Loucy (cell line): ENCODE results near the gene TBC1D1.

Experiments
- EZH2phosphoT487 ChIP-seq: fragments of 200-600 bp; IDR thresholded peaks from 2 replicates; pipeline ENCODE4 v1.6.1; 2018; ENCODE audit warnings: antibody characterized with exemption, mild to moderate bottlenecking, moderate library complexity, borderline replicate concordance
- TF ChIP-seq, protein P1 (sequence below): fragments of 200-600 bp; sonication (generic); conservative IDR thresholded peaks from 2 replicates; pipeline ENCODE4 v1.5.1; 2014; ENCODE audit warnings: mild to moderate bottlenecking, antibody characterized with exemption, low read length

DNA sequence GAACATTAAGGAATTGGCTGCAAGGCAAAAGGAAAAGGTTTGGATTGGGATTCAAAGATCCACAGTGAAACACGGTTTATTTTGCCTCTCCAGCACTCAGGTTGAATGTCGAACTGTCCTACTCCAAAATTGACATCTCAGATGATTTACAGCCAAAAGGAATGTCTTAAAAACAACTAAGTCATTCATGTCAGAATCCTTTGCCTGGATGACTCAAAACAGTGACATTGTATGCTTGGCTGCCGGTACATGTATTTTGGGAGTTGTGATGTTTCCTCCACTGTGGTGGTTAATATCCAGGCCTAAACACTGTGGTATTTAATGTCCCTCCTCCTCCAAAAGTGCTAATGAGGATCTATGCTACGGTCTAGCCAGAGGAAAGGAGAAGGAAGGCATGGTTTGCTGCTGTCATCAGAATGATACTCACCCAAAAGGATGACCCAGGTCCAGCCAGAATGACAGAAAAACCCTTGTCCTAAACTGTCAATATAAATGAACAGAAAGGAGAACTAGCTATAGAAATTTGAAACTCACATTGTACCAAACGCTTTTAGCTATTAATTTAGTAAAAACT lies 43.5 kb upstream of the TBC1D1 start:
- TF ChIP-seq, protein P1, sequence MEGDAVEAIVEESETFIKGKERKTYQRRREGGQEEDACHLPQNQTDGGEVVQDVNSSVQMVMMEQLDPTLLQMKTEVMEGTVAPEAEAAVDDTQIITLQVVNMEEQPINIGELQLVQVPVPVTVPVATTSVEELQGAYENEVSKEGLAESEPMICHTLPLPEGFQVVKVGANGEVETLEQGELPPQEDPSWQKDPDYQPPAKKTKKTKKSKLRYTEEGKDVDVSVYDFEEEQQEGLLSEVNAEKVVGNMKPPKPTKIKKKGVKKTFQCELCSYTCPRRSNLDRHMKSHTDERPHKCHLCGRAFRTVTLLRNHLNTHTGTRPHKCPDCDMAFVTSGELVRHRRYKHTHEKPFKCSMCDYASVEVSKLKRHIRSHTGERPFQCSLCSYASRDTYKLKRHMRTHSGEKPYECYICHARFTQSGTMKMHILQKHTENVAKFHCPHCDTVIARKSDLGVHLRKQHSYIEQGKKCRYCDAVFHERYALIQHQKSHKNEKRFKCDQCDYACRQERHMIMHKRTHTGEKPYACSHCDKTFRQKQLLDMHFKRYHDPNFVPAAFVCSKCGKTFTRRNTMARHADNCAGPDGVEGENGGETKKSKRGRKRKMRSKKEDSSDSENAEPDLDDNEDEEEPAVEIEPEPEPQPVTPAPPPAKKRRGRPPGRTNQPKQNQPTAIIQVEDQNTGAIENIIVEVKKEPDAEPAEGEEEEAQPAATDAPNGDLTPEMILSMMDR: no peak
- no peak for TF ChIP-seq EZH2phosphoT487
